Measurements from ENCODE around the gene FNDC3B. TPM values are rescaled to one million over a fixed set of nuclear protein-coding genes. Genes with fewer than 3 reads are reported as not detected.

FNDC3B gene
- total RNA-seq, 2 donors from 2014 or later = 80.6 to 107 TPM

GRCh38 chr3:172300862-172301261, 261.5 kb downstream of the FNDC3B start:
- Histone ChIP-seq H3K36me3 (ENCODE audit: control insufficient read depth, insufficient read depth, low read length) (peaks cover 93% of the 10 kb centered on the region), H3K9ac (ENCODE audit: extremely low read depth, low read length, poor library complexity, severe bottlenecking) (no peak overlapping the region), H3K4me3 (ENCODE audit: low read length) (no peak overlapping the region), H3K27me3 (ENCODE audit: control insufficient read depth, insufficient read depth, low read length, poor library complexity, severe bottlenecking) (no peaks in the 10 kb centered on the region), H3K27ac (ENCODE audit: low read depth, low read length) (no peak overlapping the region), H3K9me3 (ENCODE audit: control insufficient read depth, low read length) (no peaks in the 10 kb centered on the region), H3K4me1 (ENCODE audit: control insufficient read depth, insufficient read depth, low read length) (no peaks in the 10 kb centered on the region)
- H3K27ac Mint-ChIP-seq = no peak overlapping the region
- H3K27me3 Mint-ChIP-seq (ENCODE audit: insufficient read depth) = no peaks in the 10 kb centered on the region
- no peak for TF ChIP-seq CTCF (conservative IDR thresholded peaks at IDR 0.05)
- DNase-seq = no peak
- peaks cover 52% of the 10 kb centered on the region for H3K36me3 Mint-ChIP-seq (ENCODE audit: low read depth)
- H3K4me3 Mint-ChIP-seq = no peak overlapping the region
- H3K9me3 Mint-ChIP-seq = no peaks in the 10 kb centered on the region
- no peaks in the 10 kb centered on the region for H3K4me1 Mint-ChIP-seq
- WGBS, 2 experiments (ENCODE audit: insufficient coverage in 1 of 2, insufficient read length in 1 of 2) = 75 to 82% methylated on average over 5 of the region's 5 CpGs

- Mint-ChIP-seq H3K9me3 (no peaks in the 10 kb centered on the region), H3K4me1 (peaks cover 4% of the 10 kb centered on the region), H3K27me3 (ENCODE audit: insufficient read depth) (no peaks in the 10 kb centered on the region), H3K4me3 (no peak overlapping the region), H3K27ac (no peak overlapping the region), H3K36me3 (ENCODE audit: low read depth) (peaks cover 46% of the 10 kb centered on the region)
- TF ChIP-seq CTCF (conservative IDR thresholded peaks at IDR 0.05) = no peak
- H3K27ac ChIP-seq (ENCODE audit: low read depth, low read length) = no peak overlapping the region
- WGBS, 2 experiments (ENCODE audit: insufficient coverage in 1 of 2, insufficient read length in 1 of 2) = 94 to 100% methylated on average over 1 to 2 of the region's 2 CpGs
- H3K4me1 ChIP-seq (ENCODE audit: control insufficient read depth, insufficient read depth, low read length) = no peaks in the 10 kb centered on the region
- H3K27me3 ChIP-seq (ENCODE audit: control insufficient read depth, insufficient read depth, low read length, poor library complexity, severe bottlenecking) = no peaks in the 10 kb centered on the region
- H3K4me3 ChIP-seq (ENCODE audit: low read length) = no peak overlapping the region
- no peak overlapping the region for H3K9ac ChIP-seq (ENCODE audit: extremely low read depth, low read length, poor library complexity, severe bottlenecking)
- no peak for DNase-seq
- H3K9me3 ChIP-seq (ENCODE audit: control insufficient read depth, low read length) = no peaks in the 10 kb centered on the region
- H3K36me3 ChIP-seq (ENCODE audit: control insufficient read depth, insufficient read depth, low read length) = peaks cover 93% of the 10 kb centered on the region
These were observed 262.8 kb downstream of the FNDC3B start for GRCh38 chr3:172302203-172302602.

- no peak overlapping the region for H3K9ac ChIP-seq (ENCODE audit: extremely low read depth, low read length, poor library complexity, severe bottlenecking)
- H3K36me3 Mint-ChIP-seq (ENCODE audit: low read depth) = peaks cover 46% of the 10 kb centered on the region
- DNase-seq = no peak
- 93 to 98% methylated on average over 3 to 4 of the region's 4 CpGs for WGBS, 2 experiments (ENCODE audit: insufficient coverage in 1 of 2, insufficient read length in 1 of 2)
- H3K4me3 Mint-ChIP-seq = no peak overlapping the region
- H3K27ac ChIP-seq (ENCODE audit: low read depth, low read length) = no peak overlapping the region
- no peak overlapping the region for H3K27ac Mint-ChIP-seq
- H3K9me3 Mint-ChIP-seq = no peaks in the 10 kb centered on the region
- no peak overlapping the region for H3K4me3 ChIP-seq (ENCODE audit: low read length)
- TF ChIP-seq CTCF (conservative IDR thresholded peaks at IDR 0.05) = no peak
- H3K4me1 Mint-ChIP-seq = peaks cover 12% of the 10 kb centered on the region
- peaks cover 4% of the 10 kb centered on the region for H3K4me1 ChIP-seq (ENCODE audit: control insufficient read depth, insufficient read depth, low read length)
- peaks cover 96% of the 10 kb centered on the region for H3K36me3 ChIP-seq (ENCODE audit: control insufficient read depth, insufficient read depth, low read length)
- H3K27me3 Mint-ChIP-seq (ENCODE audit: insufficient read depth) = no peaks in the 10 kb centered on the region
- H3K9me3 ChIP-seq (ENCODE audit: control insufficient read depth, low read length) = no peaks in the 10 kb centered on the region
- no peaks in the 10 kb centered on the region for H3K27me3 ChIP-seq (ENCODE audit: control insufficient read depth, insufficient read depth, low read length, poor library complexity, severe bottlenecking)
These were observed 263.8 kb downstream of the FNDC3B start for GRCh38 chr3:172303181-172303580.

All from endodermal cell (in vitro differentiated cells).